ENCODE results near the gene CBR3. TPM values are rescaled to one million over a fixed set of nuclear protein-coding genes. Genes with fewer than 3 reads are reported as not detected.

The CBR3 gene
- polyA plus RNA-seq, 1 of the 3 experiments (the other 2 are of a cell fraction), result 6.7 TPM

GRCh38 chr21:36105327-36105842 is 29.5 kb upstream of the CBR3 start:
- no peak overlapping the region for H2AFZ ChIP-seq (ENCODE audit: low read depth)
- no peak overlapping the region for H3K27ac ChIP-seq (ENCODE audit: low read depth in 2 of 2, low read length in 1 of 2)
- no peaks in the 10 kb centered on the region for H3K79me2 ChIP-seq (ENCODE audit: insufficient read depth)
- no peak for DNase-seq
- no peaks in the 10 kb centered on the region for H3K9me2 ChIP-seq
- no peaks in the 10 kb centered on the region for H3K4me1 ChIP-seq (ENCODE audit: control insufficient read depth in 1 of 2, insufficient read depth in 2 of 2, low read depth in 1 of 2, low read length in 1 of 2)
- WGBS (ENCODE audit: low lambda C conversion rate), result 92% methylated on average over 4 of the region's 4 CpGs
- ChIA-PET POLR2A (no interaction called here), CTCF (interaction anchor here (0.7 to 1.3 kb wide), 9 partner anchors 9 to 77 kb away, joined by 3 to 5 read pairs (median 3); no protein-coding TSS in a partner anchor)
- H3F3A ChIP-seq (replicated peaks; ENCODE audit: insufficient read depth), result no peaks in the 10 kb centered on the region
- no peaks in the 10 kb centered on the region for H3K36me3 ChIP-seq (replicated peaks in 1 of 2; ENCODE audit: control insufficient read depth in 1 of 2, insufficient read depth in 2 of 2, low read length in 1 of 2)
- H3K9ac ChIP-seq, result no peak overlapping the region
- H3K4me2 ChIP-seq, result no peak overlapping the region
- no peaks in the 10 kb centered on the region for H3K9me3 ChIP-seq
- H3K4me3 ChIP-seq (ENCODE audit: low read depth in 2 of 2, low read length in 1 of 2), result no peak overlapping the region
- no peaks in the 10 kb centered on the region for H4K20me1 ChIP-seq (ENCODE audit: insufficient read depth)
- no peaks in the 10 kb centered on the region; the same call in 1 of the 2 replicates for H3K27me3 ChIP-seq (ENCODE audit: insufficient read depth)
- no peak for TF ChIP-seq RAD21 (IDR thresholded peaks at IDR 0.05; ENCODE audit: low read length)
- no peak for TF ChIP-seq ELF1 (IDR thresholded peaks at IDR 0.05)
- no peak for TF ChIP-seq YY1 (IDR thresholded peaks at IDR 0.05; ENCODE audit: low read depth)
- no peak for TF ChIP-seq CTCF (IDR thresholded peaks at IDR 0.05)
- no peak for TF ChIP-seq RCOR1 (IDR thresholded peaks at IDR 0.05; ENCODE audit: low read length)
- TF ChIP-seq GABPA (IDR thresholded peaks at IDR 0.05; ENCODE audit: low read depth), result no peak
- TF ChIP-seq EP300 (IDR thresholded peaks at IDR 0.05; ENCODE audit: borderline replicate concordance in 1 of 2, low read depth in 1 of 2, low read length in 1 of 2), result no peak
- no peak for TF ChIP-seq FOXJ3 (CRISPR knock-in tag; IDR thresholded peaks at IDR 0.05)
- no peak for TF ChIP-seq TEAD4 (IDR thresholded peaks at IDR 0.05; ENCODE audit: borderline replicate concordance, insufficient read depth)
- no peak for TF ChIP-seq SMC3 (IDR thresholded peaks at IDR 0.05; ENCODE audit: low read depth, low read length)
- TF ChIP-seq PBX3 (IDR thresholded peaks at IDR 0.05), result no peak
- TF ChIP-seq IRF3 (IDR thresholded peaks at IDR 0.05; ENCODE audit: low read depth, low read length), result no peak
- TF ChIP-seq TCF12 (IDR thresholded peaks at IDR 0.05), result no peak
- no peak for TF ChIP-seq CHD2 (IDR thresholded peaks at IDR 0.05; ENCODE audit: low read length, partially characterized antibody)
- TF ChIP-seq MAX (IDR thresholded peaks at IDR 0.05; ENCODE audit: low read depth), result no peak
- TF ChIP-seq MEF2A (IDR thresholded peaks at IDR 0.05; ENCODE audit: borderline replicate concordance, low read depth), result no peak
- TF ChIP-seq ZBTB33 (IDR thresholded peaks at IDR 0.05; ENCODE audit: borderline replicate concordance, low read depth), result no peak
- no peak for TF ChIP-seq NRF1 (IDR thresholded peaks at IDR 0.05; ENCODE audit: low read depth, low read length)
- TF ChIP-seq REST (IDR thresholded peaks at IDR 0.05; ENCODE audit: low read depth, low read length), result no peak
- TF ChIP-seq EZH2phosphoT487 (IDR thresholded peaks at IDR 0.05; ENCODE audit: borderline replicate concordance, low read depth), result no peak

Data from SK-N-SH (cell line).